NOMO-1 (cell line): Measurements from ENCODE around the gene CHRNA4.
"Not testable (repeated sequence)": the region's sequence is repeated elsewhere in the genome, so short reads cannot be mapped to it uniquely, and the experiment has no call there.

Source experiments
- DNase-seq, 2 experiments: peaks; one replicate each; lab custom pipeline; 2025; ENCODE audit not compliant: unreplicated experiment in 2 of 2; lab: John Stamatoyannopoulos, UW

The CHRNA4 gene

GRCh38 chr20:63379872-63380271 lies 18.7 kb upstream of the CHRNA4 start:
- not testable (repeated sequence) for DNase-seq

- DNase-seq = no peak
Observed at GRCh38 chr20:63379296-63379695, 18.1 kb upstream of the CHRNA4 start.

GRCh38 chr20:63378626-63379025 lies 17.5 kb upstream of the CHRNA4 start:
- no peak for DNase-seq

GRCh38 chr20:63377951-63378381 lies 16.8 kb upstream of the CHRNA4 start:
- no peak for DNase-seq

GRCh38 chr20:63377256-63377941 lies 16.2 kb upstream of the CHRNA4 start:
- no peak for DNase-seq

GRCh38 chr20:63376283-63377250 lies 15.4 kb upstream of the CHRNA4 start:
- no peak for DNase-seq

- DNase-seq = no peak
Observed at GRCh38 chr20:63375438-63375837, 14.3 kb upstream of the CHRNA4 start.

GRCh38 chr20:63374504-63374903 lies 13.4 kb upstream of the CHRNA4 start:
- no peak for DNase-seq

- DNase-seq = no peak
Observed at GRCh38 chr20:63373996-63374395, 12.8 kb upstream of the CHRNA4 start.

- DNase-seq = no peak
Observed at GRCh38 chr20:63372971-63373885, 12.1 kb upstream of the CHRNA4 start.

- DNase-seq = no peak
Observed at GRCh38 chr20:63371291-63371865, 10.2 kb upstream of the CHRNA4 start.

- no peak for DNase-seq
Observed at GRCh38 chr20:63370618-63371187, 9.6 kb upstream of the CHRNA4 start.

- DNase-seq = no peak
Observed at GRCh38 chr20:63369724-63370617, 8.8 kb upstream of the CHRNA4 start.

GRCh38 chr20:63369024-63369530 lies 7.9 kb upstream of the CHRNA4 start:
- no peak for DNase-seq

GRCh38 chr20:63368151-63368550 lies 7.0 kb upstream of the CHRNA4 start:
- DNase-seq = no peak

- no peak for DNase-seq
Observed at GRCh38 chr20:63367446-63368055, 6.4 kb upstream of the CHRNA4 start.

- DNase-seq = no peak
Observed at GRCh38 chr20:63366390-63367365, 5.5 kb upstream of the CHRNA4 start.
